Heart left ventricle (tissue), 13 donors: ENCODE results near the gene PTPN3.
"Not testable (repeated sequence)": the region's sequence is repeated elsewhere in the genome, so short reads cannot be mapped to it uniquely, and the experiment has no call there.

ENCODE experiments used
- POLR2A ChIP-seq, 2 donors: fragments of 450-650 bp; IDR thresholded peaks; one replicate each; pipeline ENCODE4 v1.6.1; 2017; ENCODE audit warnings: antibody characterized with exemption in 2 of 2, mild to moderate bottlenecking in 2 of 2, moderate library complexity in 2 of 2
- TF ChIP-seq, protein P1 (sequence below), 12 donors: fragments of 200-600 bp; sonication (generic) in 4 of 12; IDR thresholded peaks; one replicate each; pipeline versions ENCODE4 v1.5.0 to v1.8.0; 2018 to 2022; ENCODE audit warnings: antibody characterized with exemption in 12 of 12, mild to moderate bottlenecking in 5 of 12
- donor health status: ischemic (EF 13 %, LVEDD 7.1; RV severe dilation, severe dysfunction).
- donor health status: DM: no; HTN: yes; CAD: no.
- donor health status: DM: no; HTN: no; CAD: no.
- donor health status: ischemic (EF 25% LVEDD 6.9; RV normal size, moderate dysfunction).
- donor health status: ischemic (EF 25% LVEDD 5.7; RV mildly dilated, moderate dysfunction).
- donor health status: ischemic (EF 35%, LVEDD 5.7; RV mildly dilated, moderate dysfunction).
- donor health status: nonischemic (EF 11% LVEDD 7.7; RV severe dilation, severe dysfunction).
- donor health status: DM: yes; HTN: yes; CAD: no.
- donor health status: PGD.
- donor health status: ischemic (EF 29% LVEDD 5.4; RV normal size, mild dysfunction).
- donor health status: nonischemic (EF 23%, LVEDD 6.1; RV moderate dilation, normal function).

DNA sequence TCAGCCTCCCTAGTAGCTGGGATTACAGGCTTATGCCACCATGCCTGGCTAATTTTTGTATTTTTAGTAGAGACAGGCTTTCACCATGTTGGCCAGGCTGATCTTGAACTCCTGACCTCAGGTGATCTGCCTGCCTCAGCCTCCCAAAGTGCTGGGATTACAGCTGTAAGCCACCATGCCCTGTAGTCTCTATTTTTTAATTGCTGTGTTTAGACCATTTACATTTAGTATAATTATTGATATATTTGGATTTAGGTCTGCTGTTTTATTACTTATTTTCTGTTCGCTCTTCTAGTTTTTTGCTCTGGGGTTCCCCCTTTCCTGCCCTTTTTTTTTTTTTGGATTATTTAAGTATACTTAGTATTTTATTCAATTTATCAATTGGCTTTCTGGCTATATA, 46.8 kb upstream of the PTPN3 start:
- TF ChIP-seq, protein P1, sequence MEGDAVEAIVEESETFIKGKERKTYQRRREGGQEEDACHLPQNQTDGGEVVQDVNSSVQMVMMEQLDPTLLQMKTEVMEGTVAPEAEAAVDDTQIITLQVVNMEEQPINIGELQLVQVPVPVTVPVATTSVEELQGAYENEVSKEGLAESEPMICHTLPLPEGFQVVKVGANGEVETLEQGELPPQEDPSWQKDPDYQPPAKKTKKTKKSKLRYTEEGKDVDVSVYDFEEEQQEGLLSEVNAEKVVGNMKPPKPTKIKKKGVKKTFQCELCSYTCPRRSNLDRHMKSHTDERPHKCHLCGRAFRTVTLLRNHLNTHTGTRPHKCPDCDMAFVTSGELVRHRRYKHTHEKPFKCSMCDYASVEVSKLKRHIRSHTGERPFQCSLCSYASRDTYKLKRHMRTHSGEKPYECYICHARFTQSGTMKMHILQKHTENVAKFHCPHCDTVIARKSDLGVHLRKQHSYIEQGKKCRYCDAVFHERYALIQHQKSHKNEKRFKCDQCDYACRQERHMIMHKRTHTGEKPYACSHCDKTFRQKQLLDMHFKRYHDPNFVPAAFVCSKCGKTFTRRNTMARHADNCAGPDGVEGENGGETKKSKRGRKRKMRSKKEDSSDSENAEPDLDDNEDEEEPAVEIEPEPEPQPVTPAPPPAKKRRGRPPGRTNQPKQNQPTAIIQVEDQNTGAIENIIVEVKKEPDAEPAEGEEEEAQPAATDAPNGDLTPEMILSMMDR (IDR thresholded peaks at IDR 0.05): not testable (repeated sequence)
- TF ChIP-seq POLR2A (IDR thresholded peaks at IDR 0.05): not testable (repeated sequence)
